ENCODE results near the gene YPEL2.
"Not testable (repeated sequence)": the region's sequence is repeated elsewhere in the genome, so short reads cannot be mapped to it uniquely, and the experiment has no call there.

YPEL2 gene

DNA sequence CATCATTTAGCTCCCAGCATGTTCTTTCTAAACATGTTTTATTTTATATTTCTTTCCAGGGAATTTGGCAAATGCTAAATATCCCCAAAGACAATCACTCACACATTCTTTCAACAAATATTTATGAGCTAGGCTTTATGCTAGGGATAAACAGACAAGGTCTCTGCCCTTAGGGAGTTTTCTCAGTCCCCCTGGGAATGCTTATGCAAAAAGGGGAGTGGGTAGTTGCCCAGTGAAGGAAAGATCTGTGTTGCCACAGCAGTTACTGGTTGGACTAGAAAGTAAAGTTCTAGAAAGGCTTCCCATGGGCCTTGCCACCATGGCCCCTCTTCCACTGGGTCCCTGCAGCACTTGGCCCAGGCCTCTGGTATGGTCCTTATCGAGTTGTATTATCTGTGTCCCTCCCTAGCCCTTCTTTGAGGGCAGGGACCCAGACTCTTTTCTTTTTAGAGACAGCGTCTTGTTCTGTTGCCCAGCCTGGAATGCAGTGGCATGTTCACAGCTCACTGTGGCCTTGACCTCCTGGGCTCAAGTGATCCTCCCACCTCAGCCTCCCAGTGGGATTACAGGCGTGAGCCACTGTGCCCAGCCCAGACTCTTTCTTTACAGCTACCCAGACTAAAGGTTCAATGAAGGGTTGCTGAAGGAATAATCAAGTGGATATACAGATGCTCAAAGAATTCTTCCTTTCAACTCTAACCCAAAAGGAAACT, 78.0 kb downstream of the YPEL2 start:
- no peak for DNase-seq

GRCh38 chr17:59410049-59410437, 78.6 kb downstream of the YPEL2 start:
- DNase-seq, result no peak

DNA sequence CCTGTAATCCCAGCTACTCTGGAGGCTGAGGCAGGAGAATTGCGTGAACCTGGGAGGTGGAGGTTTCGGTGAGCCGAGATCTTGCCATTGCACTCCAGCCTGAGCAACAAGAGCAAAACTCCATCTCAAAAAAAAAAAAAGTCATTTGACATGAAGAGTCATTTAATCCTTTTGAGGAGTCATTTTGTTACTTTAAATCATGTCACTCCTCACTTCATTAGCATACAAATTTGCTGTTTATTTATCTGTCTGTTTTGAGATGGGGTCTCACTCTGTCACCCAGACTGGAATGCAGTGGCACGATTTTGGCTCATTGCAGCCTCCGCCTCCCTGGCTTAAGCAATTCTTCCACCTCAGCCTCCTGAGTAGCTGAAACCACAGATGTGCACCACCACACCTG, 81.0 kb downstream of the YPEL2 start:
- DNase-seq, result not testable (repeated sequence)

- no peak for DNase-seq
These were observed 81.7 kb downstream of the YPEL2 start for GRCh38 chr17:59413014-59413766.

- DNase-seq, result no peak
These were observed 83.9 kb downstream of the YPEL2 start for GRCh38 chr17:59415397-59415796.

DNA sequence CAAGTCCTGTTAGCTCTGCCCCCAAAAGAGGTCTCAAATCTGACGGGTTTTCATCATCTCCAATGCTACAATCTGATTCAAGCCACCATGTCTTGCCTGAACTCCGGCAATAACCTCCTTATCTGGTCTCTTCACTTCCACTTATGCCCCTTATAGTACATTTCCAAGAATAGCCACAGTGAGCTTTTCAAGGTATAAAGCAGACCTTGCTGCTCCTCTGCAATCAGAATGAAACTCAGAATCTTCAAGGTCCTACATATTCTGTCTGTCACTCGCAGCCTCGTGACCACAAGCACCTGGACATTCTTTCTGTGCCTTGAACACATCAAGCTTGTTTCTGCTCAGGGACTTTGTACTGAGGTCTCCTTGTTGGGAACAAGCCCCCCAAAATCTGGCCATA, 84.7 kb downstream of the YPEL2 start:
- DNase-seq, result no peak

GRCh38 chr17:59417452-59417851, 86.0 kb downstream of the YPEL2 start:
- no peak for DNase-seq

- DNase-seq, result no peak
These were observed 87.3 kb downstream of the YPEL2 start for GRCh38 chr17:59418732-59419166.

GRCh38 chr17:59420901-59421300, 89.4 kb downstream of the YPEL2 start:
- DNase-seq, result no peak

DNA sequence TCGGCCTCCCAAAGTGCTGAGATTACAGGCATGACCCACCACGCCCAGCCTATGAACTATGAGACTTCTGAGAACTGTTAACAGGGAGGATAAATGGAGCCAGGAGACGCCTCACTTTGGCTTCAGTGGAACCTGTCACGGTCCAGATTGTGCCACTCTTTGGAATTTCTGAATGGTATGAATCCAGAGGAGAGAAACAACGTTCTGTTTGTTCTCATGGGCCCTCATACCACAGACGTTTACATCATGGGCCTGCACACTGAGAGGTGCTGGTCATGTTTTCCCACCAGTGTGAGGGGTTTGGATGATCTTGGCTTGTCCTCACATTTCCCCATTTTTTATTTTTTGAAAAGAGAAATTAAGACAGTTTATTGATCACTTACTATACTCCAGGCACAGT, 90.3 kb downstream of the YPEL2 start:
- DNase-seq, result no peak

DNA sequence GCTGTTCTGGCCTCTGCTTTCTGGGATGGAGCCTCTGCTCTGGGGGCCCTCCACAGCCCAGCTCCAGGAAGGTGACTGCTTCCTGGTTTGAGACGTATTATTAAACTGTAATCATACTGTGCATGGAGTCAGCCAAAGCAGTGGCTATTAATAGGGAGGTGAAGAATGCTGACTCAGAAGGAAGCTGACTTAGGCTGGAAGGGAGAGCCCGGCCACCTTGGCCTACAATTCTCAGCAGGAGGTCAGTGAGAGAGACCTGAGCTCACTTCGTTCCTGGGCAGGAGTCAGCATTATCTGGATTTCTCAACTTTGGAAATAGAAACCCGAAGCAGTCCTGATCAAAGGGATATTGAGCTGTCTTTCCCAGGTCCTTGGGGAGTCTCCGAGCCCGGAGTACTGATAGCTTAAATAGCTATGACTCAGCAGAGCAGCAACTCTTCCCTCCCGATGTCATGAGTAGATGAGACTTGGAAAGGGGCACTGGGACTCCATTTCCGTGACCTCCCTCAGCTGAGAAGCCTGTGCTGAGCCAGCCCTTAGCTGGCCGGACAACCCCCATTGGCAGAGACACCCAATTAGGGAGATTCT, 91.8 kb downstream of the YPEL2 start:
- no peak for DNase-seq

- DNase-seq, result no peak
These were observed 92.4 kb downstream of the YPEL2 start for GRCh38 chr17:59423903-59424302.

- DNase-seq, result no peak
These were observed 92.9 kb downstream of the YPEL2 start for GRCh38 chr17:59424331-59424730.

- DNase-seq, result no peak
These were observed 93.9 kb downstream of the YPEL2 start for GRCh38 chr17:59425085-59425931.

DNA sequence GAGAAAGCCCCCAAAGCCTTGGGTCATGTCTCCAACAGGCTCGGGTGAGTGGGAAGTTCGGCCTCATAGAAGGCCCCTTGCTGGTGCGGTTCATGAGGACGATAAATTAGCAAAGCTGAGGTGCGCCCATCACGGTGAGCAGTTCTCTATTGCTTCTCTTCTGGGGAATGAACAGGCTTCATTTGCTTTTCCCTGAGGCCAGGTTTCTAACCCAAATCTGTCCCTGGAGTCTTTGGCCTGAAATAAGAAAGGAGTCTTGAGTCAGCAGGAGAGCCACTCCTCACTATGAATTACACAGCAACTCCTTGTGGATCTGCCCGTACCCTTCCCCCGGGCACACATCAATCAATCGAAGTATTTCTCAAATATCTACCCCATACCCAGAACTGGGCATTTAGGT, 94.6 kb downstream of the YPEL2 start:
- DNase-seq, result no peak

- DNase-seq, result no peak
These were observed 96.0 kb downstream of the YPEL2 start for GRCh38 chr17:59427425-59427921.

DNA sequence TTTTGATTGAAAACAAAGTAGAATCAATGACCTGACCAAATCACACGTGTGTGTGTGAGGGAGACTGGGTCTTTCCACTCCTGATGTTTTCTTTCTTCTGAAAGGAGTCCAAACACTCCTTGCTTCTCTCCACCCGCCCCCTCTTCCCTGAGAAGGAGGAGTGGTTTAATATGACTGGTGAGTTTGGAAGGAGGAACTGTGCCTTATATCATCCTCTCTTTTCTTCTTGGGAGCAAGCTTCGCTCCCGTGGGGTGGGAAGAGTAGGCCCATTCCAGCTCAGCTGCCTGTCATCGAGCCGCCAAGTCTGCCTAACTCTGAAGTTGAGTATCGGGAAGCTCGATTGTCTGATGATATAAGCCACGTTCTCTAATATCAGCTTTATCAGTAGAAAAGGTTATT, 96.5 kb downstream of the YPEL2 start:
- no peak for DNase-seq

DNA sequence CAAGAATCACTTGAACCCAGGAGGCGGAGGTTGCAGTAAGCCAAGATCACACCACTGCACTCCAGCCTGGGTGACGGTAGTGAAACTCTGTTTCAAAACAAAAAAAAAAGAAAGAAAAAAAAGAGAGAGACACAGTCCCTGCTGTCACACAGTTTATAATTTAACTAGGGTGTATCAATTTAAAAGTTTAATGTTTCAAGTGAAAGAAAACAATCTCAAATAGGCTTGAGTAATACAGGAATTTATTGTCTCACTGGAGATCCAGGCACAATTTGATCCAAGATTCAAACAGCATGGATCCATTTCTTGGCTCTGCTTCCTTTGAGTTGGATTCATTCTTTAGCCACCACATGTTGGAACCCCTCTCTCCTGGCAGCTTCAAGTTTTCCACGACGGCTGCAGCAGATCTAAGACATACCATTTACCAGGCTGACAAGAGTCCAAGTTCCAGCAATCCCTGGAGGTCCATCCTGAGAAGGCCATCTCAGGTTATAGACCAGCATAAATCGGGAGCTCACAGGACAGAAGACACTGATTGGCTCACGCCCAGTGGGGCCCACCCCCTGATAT, 97.5 kb downstream of the YPEL2 start:
- DNase-seq, result no peak

GRCh38 chr17:59431601-59432000, 100.1 kb downstream of the YPEL2 start:
- no peak for DNase-seq

GRCh38 chr17:59432657-59433056, 101.2 kb downstream of the YPEL2 start:
- no peak for DNase-seq

DNA sequence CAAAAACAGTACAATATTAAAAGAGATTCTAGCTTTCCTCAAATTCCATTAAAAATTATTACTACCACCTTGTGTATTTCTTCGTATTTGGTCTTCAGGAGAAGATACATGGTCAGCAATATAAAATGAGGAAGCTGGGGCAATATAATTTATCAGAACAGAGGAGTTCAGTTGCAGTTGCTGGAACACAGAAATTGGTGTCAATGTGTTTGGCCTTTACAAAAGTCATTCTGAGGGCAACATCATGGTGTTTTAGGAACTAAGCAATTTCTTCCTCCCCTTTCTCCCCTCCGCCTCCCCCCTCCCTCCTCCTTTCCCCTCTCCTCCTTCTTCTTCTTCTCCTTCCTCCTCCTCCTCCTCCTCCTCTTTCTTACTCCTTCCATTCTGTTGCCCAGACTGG, 102.1 kb downstream of the YPEL2 start:
- no peak for DNase-seq

DNA sequence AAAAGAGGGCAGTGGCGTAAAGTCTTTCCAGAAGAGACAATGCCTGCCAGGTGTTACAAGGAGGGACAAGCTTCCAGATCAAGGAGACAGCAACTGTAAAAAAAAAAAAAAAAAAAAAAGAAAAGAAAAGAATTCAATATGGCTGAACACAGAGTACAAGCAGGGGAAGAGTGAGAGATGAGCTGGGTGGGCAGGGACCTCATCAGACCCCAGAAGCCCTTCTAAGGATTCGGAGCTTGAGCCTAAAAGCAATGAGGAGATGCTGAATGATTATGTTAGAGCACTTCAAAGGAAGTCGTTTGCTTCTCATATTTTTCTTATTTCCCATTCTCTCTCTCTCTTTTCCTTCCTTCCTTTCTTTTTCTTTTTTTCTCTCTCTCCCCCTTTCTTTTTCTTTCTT, 103.0 kb downstream of the YPEL2 start:
- DNase-seq, result no peak

DNA sequence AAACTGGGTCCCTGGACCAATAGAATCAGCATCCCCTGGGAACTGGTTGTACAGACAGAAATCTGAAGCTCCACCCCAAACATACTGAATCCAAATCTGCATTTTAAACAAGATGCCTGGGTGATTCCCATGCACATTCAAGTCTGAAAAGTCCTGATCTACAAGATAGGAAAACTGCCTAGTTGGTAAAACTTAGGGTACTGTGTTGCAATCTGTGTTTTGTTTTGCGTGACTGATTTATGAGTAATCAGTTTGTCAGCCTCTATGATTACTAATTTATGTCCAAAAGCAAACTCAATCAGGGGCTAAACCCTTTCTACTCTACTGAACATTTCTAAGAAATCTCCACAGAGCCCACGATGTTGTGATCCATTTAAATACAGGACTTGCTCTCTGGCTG, 103.8 kb downstream of the YPEL2 start:
- no peak for DNase-seq
